Prostate gland (tissue), 2 donors: Measurements from ENCODE around the gene MUC2.

Source experiments
- POLR2A ChIP-seq: fragments of 450-650 bp; IDR thresholded peaks from one replicate; pipeline ENCODE4 v1.6.1; 2016; ENCODE audit warnings: antibody characterized with exemption, mild to moderate bottlenecking
- POLR2AphosphoS5 ChIP-seq: sonication (generic); formaldehyde crosslinking; IDR thresholded peaks from one replicate; pipeline ENCODE4 v1.6.1; 2017; ENCODE audit warnings: antibody characterized with exemption
- TF ChIP-seq, protein P1 (sequence below), 4 experiments: fragments of 200-600 bp in 2 of 4; fragments of 450-650 bp in 2 of 4; sonication (generic) in 2 of 4; IDR thresholded peaks; 1 replicate in 3 of 4; 2 replicates in 1 of 4; pipeline ENCODE4 v1.5.1; 2016 to 2019; ENCODE audit warnings: antibody characterized with exemption in 4 of 4, mild to moderate bottlenecking in 2 of 4, moderate library complexity in 2 of 4

DNA sequence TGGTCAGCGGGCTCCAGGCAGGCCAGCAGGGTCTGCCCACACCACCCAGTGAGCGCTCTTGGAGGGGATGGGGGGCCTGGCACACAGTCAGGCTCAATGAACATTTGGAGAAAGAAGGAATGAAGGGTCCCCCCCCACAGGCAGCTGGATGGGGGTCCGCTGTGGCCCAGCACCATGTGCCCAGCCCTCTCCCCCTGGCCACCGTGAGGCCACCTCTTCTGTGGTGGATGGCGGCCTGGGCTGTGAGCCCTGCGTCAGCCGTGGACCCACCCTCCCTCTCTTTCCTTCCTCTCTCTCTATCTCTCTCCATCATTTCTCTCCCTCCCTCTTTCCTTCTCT, 48.0 kb downstream of the MUC2 start:
- TF ChIP-seq, protein P1, sequence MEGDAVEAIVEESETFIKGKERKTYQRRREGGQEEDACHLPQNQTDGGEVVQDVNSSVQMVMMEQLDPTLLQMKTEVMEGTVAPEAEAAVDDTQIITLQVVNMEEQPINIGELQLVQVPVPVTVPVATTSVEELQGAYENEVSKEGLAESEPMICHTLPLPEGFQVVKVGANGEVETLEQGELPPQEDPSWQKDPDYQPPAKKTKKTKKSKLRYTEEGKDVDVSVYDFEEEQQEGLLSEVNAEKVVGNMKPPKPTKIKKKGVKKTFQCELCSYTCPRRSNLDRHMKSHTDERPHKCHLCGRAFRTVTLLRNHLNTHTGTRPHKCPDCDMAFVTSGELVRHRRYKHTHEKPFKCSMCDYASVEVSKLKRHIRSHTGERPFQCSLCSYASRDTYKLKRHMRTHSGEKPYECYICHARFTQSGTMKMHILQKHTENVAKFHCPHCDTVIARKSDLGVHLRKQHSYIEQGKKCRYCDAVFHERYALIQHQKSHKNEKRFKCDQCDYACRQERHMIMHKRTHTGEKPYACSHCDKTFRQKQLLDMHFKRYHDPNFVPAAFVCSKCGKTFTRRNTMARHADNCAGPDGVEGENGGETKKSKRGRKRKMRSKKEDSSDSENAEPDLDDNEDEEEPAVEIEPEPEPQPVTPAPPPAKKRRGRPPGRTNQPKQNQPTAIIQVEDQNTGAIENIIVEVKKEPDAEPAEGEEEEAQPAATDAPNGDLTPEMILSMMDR (IDR thresholded peaks at IDR 0.05): no peak
- TF ChIP-seq POLR2AphosphoS5: no peak
- TF ChIP-seq POLR2A: no peak
